HEK293 (cell line): ENCODE data around the gene ISG20L2.
A peak's percentile ranks its signal among the peaks of the same experiment; 100 is the strongest.

Source experiments
- CTCF ChIA-PET: fragments of 350-600 bp; formaldehyde crosslinking; extraction: SDS; loops from one replicate; lab custom pipeline; 2021; ENCODE audit warnings: antibody characterized with exemption; lab: Yijun Ruan, JAX
- POLR2A ChIA-PET: fragments of 300-600 bp; formaldehyde crosslinking; extraction: SDS; loops from one replicate; lab custom pipeline; 2020; ENCODE audit warnings: antibody characterized with exemption, inconsistent platforms; lab: Yijun Ruan, JAX
- H3K27ac ChIP-seq: fragments of 200-500 bp; sonication (Bioruptor generic); 2 replicates; pipeline ENCODE4 v1.5.1; 2014; ENCODE audit warnings: low read depth, low read length, control low read depth, inconsistent platforms; ENCODE audit errors: extremely low read depth
- H3K36me3 ChIP-seq, 2 experiments: fragments of 200-500 bp in 1 of 2; sonication (Bioruptor generic) in 1 of 2; 1 replicate in 1 of 2; 2 replicates in 1 of 2; pipeline ENCODE4 v1.5.1; 2014 to 2017; ENCODE audit warnings: inconsistent platforms in 2 of 2, low read length in 2 of 2; ENCODE audit not compliant: control insufficient read depth in 2 of 2, insufficient read depth in 1 of 2
- H3K4me1 ChIP-seq: fragments of 200-500 bp; sonication (Bioruptor generic); 2 replicates; pipeline ENCODE4 v1.5.1; 2014; ENCODE audit warnings: mild to moderate bottlenecking, low read length, inconsistent platforms; ENCODE audit not compliant: control insufficient read depth, insufficient read depth
- H3K4me3 ChIP-seq: 2 replicates; pipeline ENCODE4 v1.5.1; 2011; ENCODE audit warnings: low read depth, mild to moderate bottlenecking, control low read depth, low read length, moderate library complexity
- H3K9me3 ChIP-seq: fragments of 200-500 bp; sonication (Bioruptor generic); 2 replicates; pipeline ENCODE4 v1.5.1; 2014; ENCODE audit warnings: low read depth, low read length, inconsistent platforms; ENCODE audit not compliant: control insufficient read depth, insufficient read depth
- ATF2 ChIP-seq: fragments of 450-650 bp; formaldehyde crosslinking; IDR thresholded peaks from 2 replicates; pipeline ENCODE4 v1.5.1; 2016; ENCODE audit warnings: missing biosample characterization, missing genetic modification characterization, low read depth
- GLIS1 ChIP-seq: fragments of 450-650 bp; formaldehyde crosslinking; IDR thresholded peaks from 2 replicates; pipeline ENCODE4 v1.5.1; 2016; ENCODE audit warnings: missing biosample characterization, missing genetic modification characterization
- GLIS2 ChIP-seq: fragments of 450-650 bp; formaldehyde crosslinking; IDR thresholded peaks from 2 replicates; pipeline ENCODE4 v1.5.1; 2016; ENCODE audit warnings: missing biosample characterization, missing genetic modification characterization
- HIC1 ChIP-seq: fragments of 450-650 bp; formaldehyde crosslinking; IDR thresholded peaks from 2 replicates; pipeline ENCODE4 v1.5.1; 2016; ENCODE audit warnings: missing biosample characterization, missing genetic modification characterization
- KLF1 ChIP-seq: fragments of 450-650 bp; formaldehyde crosslinking; IDR thresholded peaks from 2 replicates; pipeline ENCODE4 v1.5.1; 2016; ENCODE audit warnings: missing biosample characterization, missing genetic modification characterization
- KLF9 ChIP-seq: fragments of 450-650 bp; formaldehyde crosslinking; IDR thresholded peaks from 2 replicates; pipeline ENCODE4 v1.5.1; 2016; ENCODE audit warnings: missing biosample characterization, missing genetic modification characterization, low read depth
- ZBTB44 ChIP-seq: fragments of 450-650 bp; IDR thresholded peaks from 2 replicates; pipeline ENCODE4 v1.5.1; 2018; ENCODE audit warnings: missing biosample characterization, mild to moderate bottlenecking, missing genetic modification characterization
- ZBTB7A ChIP-seq: fragments of 450-650 bp; formaldehyde crosslinking; IDR thresholded peaks from 2 replicates; pipeline ENCODE4 v1.5.1; 2016; ENCODE audit warnings: low read depth, missing biosample characterization, missing genetic modification characterization
- ZEB2 ChIP-seq: fragments of 450-650 bp; formaldehyde crosslinking; IDR thresholded peaks from 2 replicates; pipeline ENCODE4 v1.5.1; 2016; ENCODE audit warnings: missing biosample characterization, missing genetic modification characterization
- ZFP41 ChIP-seq: fragments of 450-650 bp; formaldehyde crosslinking; IDR thresholded peaks from 2 replicates; pipeline ENCODE4 v1.5.1; 2016; ENCODE audit warnings: missing biosample characterization, missing genetic modification characterization, borderline replicate concordance
- ZNF148 ChIP-seq: fragments of 450-650 bp; formaldehyde crosslinking; IDR thresholded peaks from 2 replicates; pipeline ENCODE4 v1.5.0; 2017; ENCODE audit warnings: missing biosample characterization, missing genetic modification characterization, borderline replicate concordance
- ZNF23 ChIP-seq: fragments of 450-650 bp; formaldehyde crosslinking; IDR thresholded peaks from 2 replicates; pipeline ENCODE4 v1.5.1; 2016; ENCODE audit warnings: missing biosample characterization, missing genetic modification characterization, borderline replicate concordance
- ZNF239 ChIP-seq: fragments of 450-650 bp; formaldehyde crosslinking; IDR thresholded peaks from 2 replicates; pipeline ENCODE4 v1.5.1; 2016; ENCODE audit warnings: missing biosample characterization, missing genetic modification characterization
- ZNF366 ChIP-seq: fragments of 450-650 bp; formaldehyde crosslinking; conservative IDR thresholded peaks from 2 replicates; pipeline ENCODE4 v1.5.1; 2016; ENCODE audit warnings: missing biosample characterization, missing genetic modification characterization
- ZNF391 ChIP-seq: fragments of 450-650 bp; formaldehyde crosslinking; IDR thresholded peaks from 2 replicates; pipeline ENCODE4 v1.5.1; 2016; ENCODE audit warnings: low read depth, missing biosample characterization, missing genetic modification characterization, borderline replicate concordance
- ZNF561 ChIP-seq: fragments of 450-650 bp; IDR thresholded peaks from 2 replicates; pipeline ENCODE4 v1.5.1; 2018; ENCODE audit warnings: missing biosample characterization, missing genetic modification characterization, borderline replicate concordance
- ZNF624 ChIP-seq: fragments of 450-650 bp; formaldehyde crosslinking; IDR thresholded peaks from 2 replicates; pipeline ENCODE4 v1.5.1; 2017; ENCODE audit warnings: missing biosample characterization, missing genetic modification characterization
- ZNF660 ChIP-seq: fragments of 450-650 bp; IDR thresholded peaks from 2 replicates; pipeline ENCODE4 v1.5.1; 2018; ENCODE audit warnings: missing biosample characterization, mild to moderate bottlenecking, missing genetic modification characterization
- ZNF692 ChIP-seq: fragments of 450-650 bp; formaldehyde crosslinking; IDR thresholded peaks from 2 replicates; pipeline ENCODE4 v1.5.1; 2016; ENCODE audit warnings: missing biosample characterization, missing genetic modification characterization
- ZNF791 ChIP-seq: fragments of 450-650 bp; formaldehyde crosslinking; IDR thresholded peaks from 2 replicates; pipeline ENCODE4 v1.5.1; 2016; ENCODE audit warnings: missing biosample characterization, missing genetic modification characterization
- ZNF837 ChIP-seq: fragments of 450-650 bp; formaldehyde crosslinking; IDR thresholded peaks from 2 replicates; pipeline ENCODE4 v1.5.1; 2016; ENCODE audit warnings: missing biosample characterization, missing genetic modification characterization
- ZSCAN16 ChIP-seq: fragments of 450-650 bp; formaldehyde crosslinking; IDR thresholded peaks from 2 replicates; pipeline ENCODE4 v1.5.1; 2016; ENCODE audit warnings: missing biosample characterization, missing genetic modification characterization
- ZSCAN30 ChIP-seq: fragments of 450-650 bp; IDR thresholded peaks from 2 replicates; pipeline ENCODE4 v1.5.1; 2018; ENCODE audit warnings: missing biosample characterization, mild to moderate bottlenecking, missing genetic modification characterization, moderate library complexity

Gene ISG20L2

GRCh38 chr1:156705918-156706656 is 22.5 kb downstream of the ISG20L2 start (continued):
- peak; percentile 83 for TF ChIP-seq ZNF366 (tag by site-specific recombination)
- TF ChIP-seq ZNF791 (tag by site-specific recombination): 0 out of 2 replicates have a peak, but pooled peaks have one; percentile 12
- TF ChIP-seq ZSCAN30 (tag by site-specific recombination): peak; percentile 65; the same call in 1 of the 2 replicates
- 0 out of 2 replicates have a peak, but pooled peaks have one; percentile 25 for TF ChIP-seq ZBTB44 (tag by site-specific recombination)
- TF ChIP-seq GLIS1 (tag by site-specific recombination): peak; percentile 78; the same call in 1 of the 2 replicates
- TF ChIP-seq ATF2 (tag by site-specific recombination): peak; percentile 6; the same call in 1 of the 2 replicates
- no peak for TF ChIP-seq ZSCAN16 (tag by site-specific recombination)
- TF ChIP-seq KLF1 (tag by site-specific recombination): peak; percentile 44

GRCh38 chr1:156705321-156705917 is 23.1 kb downstream of the ISG20L2 start, which contains the start of gene CRABP2:
Gene CRABP2, minus strand, starts transcription at chr1:156705583. Its CDS starts 137 bp downstream, at chr1:156705446.
- Histone ChIP-seq H3K4me3 (peak within 1 kb of the TSS; percentile 36), H3K36me3 (peaks cover 0 to 9% of the 10 kb centered on the region in 2 experiments; a peak in 1 of 3 replicates), H3K4me1 (peaks cover 12% of the 10 kb centered on the region), H3K27ac (peak within 1 kb of the TSS; percentile 39; the same call in 1 of the 2 replicates), H3K9me3 (no peaks in the 10 kb centered on the region)
- ChIA-PET CTCF (interaction anchor here (0.6 to 20.2 kb wide), 28 partner anchors 8 to 259 kb away, joined by 3 to 579 read pairs (median 5); partner anchors contain the start of genes HAPLN2, ISG20L2, METTL25B and NES), POLR2A (interaction anchor here (0.7 to 4.9 kb wide), 6 partner anchors 16 to 185 kb away, joined by 3 to 43 read pairs (median 4); partner anchors contain the start of genes ISG20L2 and METTL25B)
- TF ChIP-seq ZNF239 (tag by site-specific recombination) (0 out of 2 replicates have a peak, but pooled peaks have one; percentile 10), ZSCAN16 (tag by site-specific recombination) (no peak), ZNF624 (tag by site-specific recombination) (no peak), KLF9 (peak; percentile 8; the same call in 1 of the 2 replicates), ZNF391 (0 out of 2 replicates have a peak, but pooled peaks have one; percentile 9), ZNF23 (tag by site-specific recombination) (no peak), ZFP41 (no peak), ZEB2 (tag by site-specific recombination) (no peak), GLIS1 (tag by site-specific recombination) (peak; percentile 82), ZNF561 (0 out of 2 replicates have a peak, but pooled peaks have one; percentile 12), ZNF148 (tag by site-specific recombination) (no peak), ZNF692 (peak; percentile 85), ZNF660 (0 out of 2 replicates have a peak, but pooled peaks have one; percentile 5), HIC1 (tag by site-specific recombination) (no peak; the same call in 1 of the 2 replicates), ZNF837 (no peak), ZBTB7A (tag by site-specific recombination) (no peak), GLIS2 (peak; percentile 39; the same call in 1 of the 2 replicates)
